ENCODE results near the gene POLD2. TPM values are rescaled to one million over a fixed set of nuclear protein-coding genes. Genes with fewer than 3 reads are reported as not detected.

Gene POLD2
- total RNA-seq, 4 donors from 2014 or later: 50.8 to 69.0 (median 58.7) TPM

GRCh38 chr7:44162785-44163395, 39.5 kb upstream of the POLD2 start:
- WGBS, 2 donors: 54 to 73% methylated on average over 1 of the region's 1 CpG
- H3K4me3 ChIP-seq (ENCODE audit: low read depth, poor library complexity, severe bottlenecking): no peak overlapping the region
- intact Hi-C loops (cut with DNase I; ENCODE audit: low total_unique reads): no loop called here
- TF ChIP-seq POLR2A (IDR thresholded peaks at IDR 0.05) (no peak), CTCF (IDR thresholded peaks at IDR 0.05) (no peak)
- peak in 1 of 2 donors; percentile 37 for DNase-seq (ENCODE audit: low spot score in 2 of 2)

GRCh38 chr7:44162179-44162578, 38.8 kb upstream of the POLD2 start:
- 82 to 91% methylated on average over 4 of the region's 4 CpGs for WGBS, 2 donors
- intact Hi-C loops (cut with DNase I; ENCODE audit: low total_unique reads): no loop called here
- DNase-seq (ENCODE audit: low spot score in 2 of 2): peak in 1 of 2 donors; percentile 57
- no peak for TF ChIP-seq POLR2A (IDR thresholded peaks at IDR 0.05)
- TF ChIP-seq CTCF (IDR thresholded peaks at IDR 0.05): no peak
- H3K4me3 ChIP-seq (ENCODE audit: low read depth, poor library complexity, severe bottlenecking): no peak overlapping the region

GRCh38 chr7:44161371-44161770, 38.0 kb upstream of the POLD2 start:
- H3K4me3 ChIP-seq (ENCODE audit: low read depth, poor library complexity, severe bottlenecking): no peak overlapping the region
- WGBS, 2 donors: 93 to 100% methylated on average over 2 of the region's 2 CpGs
- peak in 1 of 2 donors; percentile 50 for DNase-seq (ENCODE audit: low spot score in 2 of 2)
- intact Hi-C loops (cut with DNase I; ENCODE audit: low total_unique reads): no loop called here
- TF ChIP-seq CTCF (IDR thresholded peaks at IDR 0.05) (no peak), POLR2A (IDR thresholded peaks at IDR 0.05) (no peak)

GRCh38 chr7:44159824-44160630, 36.7 kb upstream of the POLD2 start:
- intact Hi-C loops (cut with DNase I; ENCODE audit: low total_unique reads): no loop called here
- H3K4me3 ChIP-seq (ENCODE audit: low read depth, poor library complexity, severe bottlenecking): no peak overlapping the region
- TF ChIP-seq CTCF (IDR thresholded peaks at IDR 0.05) (no peak), POLR2A (IDR thresholded peaks at IDR 0.05) (no peak)
- WGBS, 2 donors: 87 to 88% methylated on average over 5 of the region's 5 CpGs
- DNase-seq (ENCODE audit: low spot score in 2 of 2): peak in 1 of 2 donors; percentile 58

GRCh38 chr7:44158873-44159631, 35.7 kb upstream of the POLD2 start:
- no peak overlapping the region for H3K4me3 ChIP-seq (ENCODE audit: low read depth, poor library complexity, severe bottlenecking)
- intact Hi-C loops (cut with DNase I; ENCODE audit: low total_unique reads): no loop called here
- no peak for TF ChIP-seq CTCF (IDR thresholded peaks at IDR 0.05)
- TF ChIP-seq POLR2A (IDR thresholded peaks at IDR 0.05): no peak
- WGBS, 2 donors: 83 to 94% methylated on average over 6 to 12 of the region's 12 CpGs
- DNase-seq (ENCODE audit: low spot score in 2 of 2): peak in 1 of 2 donors; percentile 53
